Measurements from ENCODE around the gene KRTAP5-6.

KRTAP5-6 gene

GRCh38 chr11:1743585-1744136 is 46.7 kb downstream of the KRTAP5-6 start:
- TF ChIP-seq EGR1 (IDR thresholded peaks at IDR 0.05) (no peak), CEBPB (IDR thresholded peaks at IDR 0.05) (no peak), YY1 (IDR thresholded peaks at IDR 0.05; ENCODE audit: low read depth) (no peak), USF1 (IDR thresholded peaks at IDR 0.05) (no peak), EP300 (IDR thresholded peaks at IDR 0.05; ENCODE audit: borderline replicate concordance) (no peak), TCF12 (IDR thresholded peaks at IDR 0.05; ENCODE audit: low read depth) (no peak), ZBTB7A (IDR thresholded peaks at IDR 0.05; ENCODE audit: low read depth) (no peak), CREB1 (IDR thresholded peaks at IDR 0.05; ENCODE audit: low read depth) (no peak), TAF1 (IDR thresholded peaks at IDR 0.05; ENCODE audit: low read depth) (no peak), FOXM1 (IDR thresholded peaks at IDR 0.05; ENCODE audit: borderline replicate concordance, low read depth) (no peak), TEAD4 (IDR thresholded peaks at IDR 0.05) (no peak), REST (IDR thresholded peaks at IDR 0.05; ENCODE audit: low read depth) (no peak), NFIC (IDR thresholded peaks at IDR 0.05) (no peak), RAD21 (IDR thresholded peaks at IDR 0.05; ENCODE audit: low read depth) (no peak)
- TF ChIP-seq, protein P1, sequence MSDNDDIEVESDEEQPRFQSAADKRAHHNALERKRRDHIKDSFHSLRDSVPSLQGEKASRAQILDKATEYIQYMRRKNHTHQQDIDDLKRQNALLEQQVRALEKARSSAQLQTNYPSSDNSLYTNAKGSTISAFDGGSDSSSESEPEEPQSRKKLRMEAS (IDR thresholded peaks at IDR 0.05), result no peak

- TF ChIP-seq ZBTB7A (IDR thresholded peaks at IDR 0.05; ENCODE audit: low read depth), result no peak
- no peak for TF ChIP-seq TAF1 (IDR thresholded peaks at IDR 0.05; ENCODE audit: low read depth)
- no peak for TF ChIP-seq EP300 (IDR thresholded peaks at IDR 0.05; ENCODE audit: borderline replicate concordance)
These were observed 47.3 kb downstream of the KRTAP5-6 start for GRCh38 chr11:1744137-1744886.

GRCh38 chr11:1744891-1745700 is 48.1 kb downstream of the KRTAP5-6 start:
- no peak for TF ChIP-seq FOXM1 (IDR thresholded peaks at IDR 0.05; ENCODE audit: borderline replicate concordance, low read depth)
- no peak for TF ChIP-seq RAD21 (IDR thresholded peaks at IDR 0.05; ENCODE audit: low read depth)
- no peak for TF ChIP-seq TAF1 (IDR thresholded peaks at IDR 0.05; ENCODE audit: low read depth)
- TF ChIP-seq REST (IDR thresholded peaks at IDR 0.05; ENCODE audit: low read depth), result no peak
- TF ChIP-seq EGR1 (IDR thresholded peaks at IDR 0.05), result no peak
- no peak for TF ChIP-seq EP300 (IDR thresholded peaks at IDR 0.05; ENCODE audit: borderline replicate concordance)
- TF ChIP-seq ZBTB7A (IDR thresholded peaks at IDR 0.05; ENCODE audit: low read depth), result no peak
- no peak for TF ChIP-seq USF1 (IDR thresholded peaks at IDR 0.05)
- TF ChIP-seq TCF12 (IDR thresholded peaks at IDR 0.05; ENCODE audit: low read depth), result no peak

DNA sequence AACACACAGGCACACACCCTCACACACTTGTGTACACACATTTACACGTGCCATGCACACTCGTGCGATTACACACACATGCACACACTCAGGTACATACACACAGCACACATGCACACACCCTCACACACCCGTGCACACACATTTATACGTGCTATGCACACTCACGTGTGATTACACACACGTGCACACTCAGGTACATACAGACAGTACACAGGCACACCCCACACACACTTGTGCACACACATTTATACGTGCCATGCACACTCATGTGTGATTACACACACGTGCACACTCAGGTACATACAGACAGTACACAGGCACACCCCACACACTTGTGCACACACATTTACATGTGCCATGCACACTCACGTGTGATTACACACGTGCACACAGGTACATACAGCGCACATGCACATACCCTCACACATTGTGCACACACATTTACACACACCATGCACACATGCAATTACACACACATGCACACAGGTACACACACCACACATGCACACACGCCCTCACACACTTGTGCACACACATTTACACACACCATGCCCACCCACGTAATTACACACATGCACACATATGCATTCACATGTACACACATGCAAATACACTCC is 48.8 kb downstream of the KRTAP5-6 start:
- TF ChIP-seq TCF12 (IDR thresholded peaks at IDR 0.05; ENCODE audit: low read depth) (no peak), REST (IDR thresholded peaks at IDR 0.05; ENCODE audit: low read depth) (no peak), ZBTB7A (IDR thresholded peaks at IDR 0.05; ENCODE audit: low read depth) (no peak), YY1 (IDR thresholded peaks at IDR 0.05; ENCODE audit: low read depth) (no peak), RAD21 (IDR thresholded peaks at IDR 0.05; ENCODE audit: low read depth) (no peak)
